RCC 7860 (cell line): Measurements from ENCODE around the gene SHPK.
A peak's percentile ranks its signal among the peaks of the same experiment; 100 is the strongest.
"Not testable (repeated sequence)": the region's sequence is repeated elsewhere in the genome, so short reads cannot be mapped to it uniquely, and the experiment has no call there.

Experiments
- DNase-seq: peaks from one replicate; pipeline ENCODE4 v3.0.0-alpha.2; 2015; ENCODE audit warnings: low spot score
- FAIRE-seq: peaks from 2 replicates; lab custom pipeline; 2012; peaks lifted over from hg19 to GRCh38; lab: Jason Lieb, UNC

The SHPK gene

GRCh38 chr17:3594051-3594800, 41.8 kb downstream of the SHPK start:
- DNase-seq (no peak), FAIRE-seq (no peak)

- no peak for FAIRE-seq
- no peak for DNase-seq
These were observed 42.7 kb downstream of the SHPK start for GRCh38 chr17:3593384-3593783.

- FAIRE-seq: no peak
- DNase-seq: no peak
These were observed 43.7 kb downstream of the SHPK start for GRCh38 chr17:3592216-3592860.

- FAIRE-seq (no peak), DNase-seq (no peak)
These were observed 45.3 kb downstream of the SHPK start for GRCh38 chr17:3590768-3591167.

- DNase-seq: no peak
- no peak for FAIRE-seq
These were observed 45.8 kb downstream of the SHPK start for GRCh38 chr17:3590231-3590630.

GRCh38 chr17:3589784-3590183, 46.3 kb downstream of the SHPK start:
- FAIRE-seq: no peak
- DNase-seq: no peak

GRCh38 chr17:3585826-3586225, 50.2 kb downstream of the SHPK start:
- DNase-seq: no peak

GRCh38 chr17:3583456-3583855, 52.6 kb downstream of the SHPK start:
- FAIRE-seq (no peak), DNase-seq (no peak)

More at GRCh38 chr17:3585826-3586225, 50.2 kb downstream of the SHPK start:
- FAIRE-seq: no peak

- FAIRE-seq: no peak
- no peak for DNase-seq
These were observed 53.1 kb downstream of the SHPK start for GRCh38 chr17:3582915-3583314.

GRCh38 chr17:3578667-3579066, 57.4 kb downstream of the SHPK start:
- FAIRE-seq, DNase-seq: not testable (repeated sequence)

GRCh38 chr17:3576970-3577369, 59.1 kb downstream of the SHPK start:
- no peak for FAIRE-seq

GRCh38 chr17:3575511-3575910, 60.5 kb downstream of the SHPK start:
- FAIRE-seq (no peak), DNase-seq (peak; percentile 68)

More at GRCh38 chr17:3576970-3577369, 59.1 kb downstream of the SHPK start:
- DNase-seq: no peak

GRCh38 chr17:3574231-3574630, 61.8 kb downstream of the SHPK start:
- no peak for FAIRE-seq
- DNase-seq: no peak

GRCh38 chr17:3573246-3574100, 62.6 kb downstream of the SHPK start:
- FAIRE-seq (no peak), DNase-seq (no peak)

GRCh38 chr17:3572231-3572630, 63.8 kb downstream of the SHPK start:
- no peak for FAIRE-seq
- DNase-seq: no peak

- FAIRE-seq (no peak), DNase-seq (no peak)
These were observed 64.8 kb downstream of the SHPK start for GRCh38 chr17:3571043-3571900.

- FAIRE-seq: no peak
- DNase-seq: no peak
These were observed 66.4 kb downstream of the SHPK start for GRCh38 chr17:3569534-3570137.

- FAIRE-seq (no peak), DNase-seq (no peak)
These were observed 69.5 kb downstream of the SHPK start for GRCh38 chr17:3566551-3566950.

- no peak for DNase-seq
- no peak for FAIRE-seq
These were observed 70.9 kb downstream of the SHPK start for GRCh38 chr17:3565143-3565542.

- not testable (repeated sequence) for FAIRE-seq, DNase-seq
These were observed 71.8 kb downstream of the SHPK start for GRCh38 chr17:3564241-3564640.
